Adrenal gland (tissue), 5 donors: ENCODE results near the gene METTL27.

Source experiments
- POLR2A ChIP-seq, 2 donors: fragments of 450-650 bp; IDR thresholded peaks; one replicate each; pipeline ENCODE4 v1.6.1; 2017; ENCODE audit warnings: antibody characterized with exemption in 2 of 2, mild to moderate bottlenecking in 2 of 2, moderate library complexity in 1 of 2
- TF ChIP-seq, protein P1 (sequence below), 6 experiments: fragments of 450-650 bp in 4 of 6; fragments of 200-600 bp in 2 of 6; sonication (generic) in 1 of 6; IDR thresholded peaks; 1 replicate in 5 of 6; 2 replicates in 1 of 6; pipeline versions ENCODE4 v1.5.1 to v1.8.0; 2016 to 2021; ENCODE audit warnings: antibody characterized with exemption in 6 of 6, mild to moderate bottlenecking in 2 of 6, moderate library complexity in 1 of 6
- donor health status: DM: no; HTN: no; CAD: no.

DNA sequence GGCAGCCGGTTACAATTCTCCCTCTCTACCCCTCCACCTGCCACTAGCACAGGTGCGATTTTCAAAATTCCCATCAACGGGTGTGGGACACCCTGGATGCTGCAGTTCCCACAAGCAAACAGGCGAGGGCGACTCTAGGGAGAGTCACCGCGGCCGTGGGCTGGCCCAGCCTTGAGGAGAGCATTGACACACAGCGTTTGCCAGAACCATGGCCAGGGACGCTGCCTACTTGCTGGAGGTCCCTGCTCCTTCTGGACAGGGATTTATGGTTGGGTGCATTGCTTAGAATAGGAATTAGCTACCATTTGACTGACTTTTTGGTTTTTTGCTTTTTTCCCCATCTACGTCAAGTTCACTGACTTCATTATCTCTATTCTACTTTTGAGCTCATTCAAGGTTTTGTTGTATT is 30.6 kb downstream of the METTL27 start:
- TF ChIP-seq, protein P1, sequence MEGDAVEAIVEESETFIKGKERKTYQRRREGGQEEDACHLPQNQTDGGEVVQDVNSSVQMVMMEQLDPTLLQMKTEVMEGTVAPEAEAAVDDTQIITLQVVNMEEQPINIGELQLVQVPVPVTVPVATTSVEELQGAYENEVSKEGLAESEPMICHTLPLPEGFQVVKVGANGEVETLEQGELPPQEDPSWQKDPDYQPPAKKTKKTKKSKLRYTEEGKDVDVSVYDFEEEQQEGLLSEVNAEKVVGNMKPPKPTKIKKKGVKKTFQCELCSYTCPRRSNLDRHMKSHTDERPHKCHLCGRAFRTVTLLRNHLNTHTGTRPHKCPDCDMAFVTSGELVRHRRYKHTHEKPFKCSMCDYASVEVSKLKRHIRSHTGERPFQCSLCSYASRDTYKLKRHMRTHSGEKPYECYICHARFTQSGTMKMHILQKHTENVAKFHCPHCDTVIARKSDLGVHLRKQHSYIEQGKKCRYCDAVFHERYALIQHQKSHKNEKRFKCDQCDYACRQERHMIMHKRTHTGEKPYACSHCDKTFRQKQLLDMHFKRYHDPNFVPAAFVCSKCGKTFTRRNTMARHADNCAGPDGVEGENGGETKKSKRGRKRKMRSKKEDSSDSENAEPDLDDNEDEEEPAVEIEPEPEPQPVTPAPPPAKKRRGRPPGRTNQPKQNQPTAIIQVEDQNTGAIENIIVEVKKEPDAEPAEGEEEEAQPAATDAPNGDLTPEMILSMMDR (IDR thresholded peaks at IDR 0.05), result peak; percentile 76 to 89 (median 78)
- no peak for TF ChIP-seq POLR2A (IDR thresholded peaks at IDR 0.05)
